Memory B cell (primary cell): ENCODE measurements around the gene TRIM73.
"Not testable (repeated sequence)": the region's sequence is repeated elsewhere in the genome, so short reads cannot be mapped to it uniquely, and the experiment has no call there.

Source experiments
- ATAC-seq: fragments of 150-1000 bp; cut with Tn5 transposase; 2 replicates; pipeline ENCODE4 v1.10.0; 2021; ENCODE audit warnings: low read depth, mild to moderate bottlenecking, moderate library complexity
- DNase-seq, 2 donors: peaks; one replicate each; pipeline ENCODE4 v3.0.0; 2022; ENCODE audit warnings: low spot score in 2 of 2
- H3K27ac Mint-ChIP-seq: one replicate; pipeline ENCODE4 v1.8.0; 2022; ENCODE audit warnings: mild to moderate bottlenecking, moderate library complexity, mixed read lengths
- H3K27me3 Mint-ChIP-seq: one replicate; pipeline ENCODE4 v1.8.0; 2022; ENCODE audit warnings: mixed read lengths
- H3K36me3 Mint-ChIP-seq: one replicate; pipeline ENCODE4 v1.8.0; 2022; ENCODE audit warnings: mild to moderate bottlenecking, mixed read lengths
- H3K4me1 Mint-ChIP-seq: one replicate; pipeline ENCODE4 v1.8.0; 2022; ENCODE audit warnings: mixed read lengths
- H3K4me3 Mint-ChIP-seq: one replicate; pipeline ENCODE4 v1.8.0; 2022; ENCODE audit warnings: mild to moderate bottlenecking, moderate library complexity, mixed read lengths
- H3K9me3 Mint-ChIP-seq: one replicate; pipeline ENCODE4 v1.8.0; 2022; ENCODE audit warnings: mixed read lengths

TRIM73 gene

DNA sequence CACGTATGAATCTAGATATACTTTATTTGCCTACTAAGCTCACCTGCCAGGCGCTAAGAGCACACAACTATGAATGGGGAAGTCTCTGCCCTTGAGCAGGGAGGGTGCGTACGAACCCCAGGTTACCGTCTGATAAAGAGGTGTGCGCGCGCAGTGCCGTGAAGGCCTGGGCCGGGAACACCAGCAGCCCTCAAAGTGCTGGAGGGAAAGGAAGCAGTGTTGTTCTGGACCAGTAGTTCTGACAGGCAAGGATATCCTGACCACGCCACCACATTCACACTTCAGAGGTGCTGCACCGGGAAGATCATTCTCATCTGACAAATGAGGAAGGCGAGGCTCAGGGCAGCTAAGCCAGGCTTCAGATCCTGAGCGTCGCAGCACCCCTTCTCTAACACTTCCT is 28.1 kb downstream of the TRIM73 start:
- not testable (repeated sequence) for DNase-seq, H3K4me3 Mint-ChIP-seq, H3K9me3 Mint-ChIP-seq, H3K27ac Mint-ChIP-seq, H3K36me3 Mint-ChIP-seq, H3K27me3 Mint-ChIP-seq, H3K4me1 Mint-ChIP-seq, ATAC-seq

- H3K9me3 Mint-ChIP-seq, DNase-seq, ATAC-seq, H3K4me1 Mint-ChIP-seq, H3K4me3 Mint-ChIP-seq, H3K27me3 Mint-ChIP-seq, H3K27ac Mint-ChIP-seq: not testable (repeated sequence)
- peaks cover 20% of the 10 kb centered on the region for H3K36me3 Mint-ChIP-seq
Observed at GRCh38 chr7:75439000-75439399, 43.6 kb downstream of the TRIM73 start.

DNA sequence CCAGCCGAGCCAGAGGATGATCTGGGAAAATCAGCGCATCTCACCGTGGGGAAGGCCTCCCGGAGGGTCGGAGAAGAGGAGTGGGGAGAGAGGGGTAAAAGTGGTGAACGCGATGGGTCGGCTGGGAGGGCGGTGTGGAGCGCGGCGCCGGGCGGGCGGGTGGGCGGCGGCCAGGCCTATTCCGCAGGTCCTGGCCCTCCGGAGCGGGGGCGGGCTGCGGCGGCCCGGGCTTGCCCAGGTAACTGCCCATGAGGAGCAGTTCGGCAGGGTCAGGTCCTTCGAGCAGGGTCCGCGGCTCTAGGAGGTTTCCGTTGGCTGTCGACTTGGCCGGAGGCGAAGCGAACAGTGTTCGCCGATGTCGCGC is 46.7 kb downstream of the TRIM73 start:
- peak; percentile 26 for ATAC-seq
- H3K27me3 Mint-ChIP-seq, H3K9me3 Mint-ChIP-seq, H3K4me1 Mint-ChIP-seq, DNase-seq: not testable (repeated sequence)
- Mint-ChIP-seq H3K27ac (peak overlapping the region; percentile 70), H3K4me3 (peak overlapping the region; percentile 90), H3K36me3 (peaks cover 13% of the 10 kb centered on the region)

GRCh38 chr7:75442465-75443111 is 47.2 kb downstream of the TRIM73 start:
- not testable (repeated sequence) for H3K4me1 Mint-ChIP-seq, H3K27me3 Mint-ChIP-seq, H3K9me3 Mint-ChIP-seq
- Mint-ChIP-seq H3K27ac (peak overlapping the region; percentile 90), H3K4me3 (peak overlapping the region; percentile 95), H3K36me3 (peaks cover 13% of the 10 kb centered on the region)
- DNase-seq (peak in 1 of 2 donors; percentile 55), ATAC-seq (peak; percentile 98)

- not testable (repeated sequence) for H3K9me3 Mint-ChIP-seq, DNase-seq, H3K27ac Mint-ChIP-seq, H3K4me1 Mint-ChIP-seq, ATAC-seq, H3K27me3 Mint-ChIP-seq, H3K36me3 Mint-ChIP-seq, H3K4me3 Mint-ChIP-seq
Observed at GRCh38 chr7:75449946-75450345, 54.5 kb downstream of the TRIM73 start.

GRCh38 chr7:75452494-75452955 is 57.1 kb downstream of the TRIM73 start:
- not testable (repeated sequence) for H3K36me3 Mint-ChIP-seq, H3K9me3 Mint-ChIP-seq, DNase-seq, H3K27ac Mint-ChIP-seq, H3K27me3 Mint-ChIP-seq, H3K4me3 Mint-ChIP-seq, H3K4me1 Mint-ChIP-seq
- peak; percentile 93 for ATAC-seq
